NCI-H345 treated with DMSO at 0.1 percent for 48 hours (cell line): ENCODE data around the gene AK1.

ENCODE experiments used
- DNase-seq: peaks from one replicate; lab custom pipeline; 2025; ENCODE audit not compliant: unreplicated experiment; lab: John Stamatoyannopoulos, UW

Gene AK1

DNA sequence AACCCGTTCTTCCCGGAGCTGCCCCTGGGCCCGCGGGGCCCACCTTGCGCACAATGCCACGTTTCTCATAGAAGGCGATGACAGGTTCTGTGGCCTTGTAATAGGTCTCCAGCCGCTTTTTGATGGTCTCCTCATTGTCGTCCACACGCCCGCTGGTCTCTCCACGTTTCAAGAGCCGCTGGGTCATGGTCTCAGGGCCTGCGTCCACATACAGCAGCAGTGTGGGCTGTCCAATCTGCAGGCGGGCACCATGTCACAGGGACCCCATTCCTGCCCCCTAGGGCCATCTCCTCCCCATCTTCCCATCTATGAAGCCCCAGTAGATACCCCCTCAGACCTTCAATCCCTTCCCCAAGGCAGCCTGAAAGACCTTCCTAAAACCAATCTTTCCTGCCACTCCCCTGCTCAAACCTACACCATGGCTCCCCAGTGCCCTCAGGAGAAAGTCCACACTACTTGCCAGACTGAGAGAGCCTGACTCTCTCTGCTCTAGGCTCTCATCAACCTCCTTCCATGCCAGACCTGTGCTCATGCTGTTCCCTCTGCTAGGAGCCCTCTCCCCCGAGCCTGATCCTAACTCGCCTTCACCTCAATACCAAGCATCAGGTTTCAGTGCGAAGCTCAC lies 9.1 kb downstream of the AK1 start:
- DNase-seq: no peak

DNA sequence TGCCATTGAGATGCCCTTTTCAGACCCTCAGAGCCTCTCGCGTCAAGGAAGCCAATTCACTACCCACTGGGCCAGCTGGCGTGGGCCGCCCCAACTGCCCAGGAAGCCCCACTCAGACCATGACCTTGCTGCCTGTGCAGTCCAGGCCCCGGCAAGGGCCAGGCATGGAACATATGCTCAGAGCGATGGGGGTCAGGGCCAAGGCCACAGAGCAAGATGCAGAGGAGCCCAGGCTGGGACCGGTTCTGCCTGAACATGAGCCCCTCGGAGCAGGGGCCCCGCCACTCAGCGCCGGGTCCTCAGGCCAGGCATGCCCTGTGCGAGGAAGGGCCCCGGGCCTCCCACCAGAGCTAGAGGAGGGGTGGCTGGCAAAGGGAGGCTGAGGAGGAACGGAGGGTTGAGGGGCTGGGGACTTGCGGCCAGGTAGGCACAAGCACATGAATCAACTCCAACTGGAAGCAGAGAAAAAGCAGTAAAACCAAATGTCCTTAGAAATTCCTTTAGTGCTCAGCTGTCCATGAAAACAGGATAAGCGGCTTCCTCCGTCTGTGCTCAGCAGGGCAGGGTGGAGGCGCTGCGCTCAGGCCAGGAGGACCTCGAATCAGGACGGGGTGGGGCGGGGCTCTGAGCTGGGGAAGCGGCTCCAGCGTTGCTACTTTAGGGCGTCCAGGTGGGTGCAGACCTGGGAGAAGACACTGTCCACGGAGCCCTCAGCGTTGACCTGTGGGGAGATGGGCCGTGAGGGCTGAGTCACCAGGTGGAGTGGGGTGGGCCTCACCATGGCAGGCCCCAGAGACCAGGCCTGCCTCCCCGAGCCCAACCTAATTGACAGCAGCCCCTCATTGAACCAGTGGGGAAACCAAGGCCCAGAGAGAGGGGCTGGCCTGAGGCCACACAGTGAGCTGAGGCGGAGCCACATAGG lies 9.9 kb downstream of the AK1 start:
- no peak for DNase-seq

DNA sequence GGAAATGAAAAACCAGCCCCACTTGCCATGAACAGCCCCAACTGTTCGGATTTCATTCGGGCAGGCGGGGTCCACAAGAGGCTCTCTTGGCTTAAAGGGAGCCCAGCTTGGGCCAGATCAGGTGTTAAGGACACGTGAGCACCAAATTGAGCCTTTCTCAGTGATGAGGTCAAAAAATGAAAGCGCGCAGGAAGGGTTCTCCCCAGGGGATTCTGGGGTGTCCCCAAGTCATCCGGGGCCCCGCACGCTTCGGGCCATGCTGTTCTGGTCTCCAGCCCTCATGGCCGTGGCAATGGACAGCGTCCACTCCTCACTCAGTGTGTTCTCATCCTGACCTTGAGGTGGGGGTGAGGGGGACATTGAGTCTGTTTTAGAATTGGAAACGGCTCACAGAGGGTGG lies 10.9 kb downstream of the AK1 start:
- DNase-seq: no peak

DNA sequence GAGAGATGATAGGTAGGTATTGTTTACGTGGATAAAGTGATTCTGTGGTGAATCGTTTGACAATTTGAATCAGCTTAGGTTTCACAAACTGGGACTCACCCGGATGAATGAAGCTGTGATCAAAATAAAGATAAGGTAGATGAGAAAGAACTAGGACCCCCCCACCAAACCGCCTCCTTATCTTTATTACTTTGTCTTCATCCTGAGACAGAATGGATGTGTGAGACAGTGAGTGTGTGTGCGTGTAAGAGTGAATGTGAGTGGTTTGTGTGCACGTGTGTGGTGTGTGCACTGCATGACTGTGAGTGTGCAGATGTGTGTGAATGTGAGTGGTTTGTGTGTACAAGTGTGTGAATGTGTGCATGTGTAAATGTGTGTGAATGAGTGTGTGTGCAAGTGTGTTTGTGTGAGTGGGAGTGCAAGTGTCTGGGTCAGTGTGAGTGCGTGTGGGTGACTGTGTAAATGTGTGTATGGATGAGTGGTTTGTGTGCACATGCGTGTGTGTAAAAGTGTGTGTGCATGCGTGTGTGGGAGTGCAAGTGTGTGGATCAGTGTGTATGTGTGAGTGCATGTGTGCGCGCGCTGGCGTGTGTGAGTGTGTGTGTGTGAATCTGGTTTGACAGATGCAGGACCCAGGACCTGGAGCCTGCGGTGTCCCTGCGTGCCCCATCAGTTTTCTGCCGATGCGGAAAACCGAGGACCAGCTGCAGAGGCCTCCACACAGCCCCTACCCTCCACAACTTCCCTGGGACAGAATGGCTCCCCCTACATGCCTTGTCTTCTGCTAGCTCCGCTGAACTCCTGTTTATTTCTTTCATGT lies 11.6 kb downstream of the AK1 start:
- DNase-seq: no peak

DNA sequence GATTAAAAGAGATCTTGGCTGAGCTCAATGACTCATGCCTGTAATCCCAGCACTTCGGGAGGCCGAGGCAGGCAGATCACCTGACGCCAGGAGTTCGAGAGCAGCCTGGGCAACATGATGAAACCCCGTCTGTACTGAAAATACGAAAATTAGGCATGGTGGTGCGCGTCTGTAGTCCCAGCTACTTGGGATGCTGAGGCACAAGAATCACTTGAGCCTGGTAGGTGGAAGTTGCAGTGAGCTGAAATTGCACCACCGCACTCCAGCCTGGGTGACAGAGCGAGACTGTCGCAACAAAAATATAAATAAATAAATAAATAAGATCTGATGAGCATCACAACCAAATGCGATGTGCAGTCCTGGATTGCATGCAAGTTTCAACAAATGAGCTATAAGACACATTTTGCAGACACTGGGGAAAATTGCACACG lies 14.3 kb downstream of the AK1 start:
- DNase-seq: no peak

DNA sequence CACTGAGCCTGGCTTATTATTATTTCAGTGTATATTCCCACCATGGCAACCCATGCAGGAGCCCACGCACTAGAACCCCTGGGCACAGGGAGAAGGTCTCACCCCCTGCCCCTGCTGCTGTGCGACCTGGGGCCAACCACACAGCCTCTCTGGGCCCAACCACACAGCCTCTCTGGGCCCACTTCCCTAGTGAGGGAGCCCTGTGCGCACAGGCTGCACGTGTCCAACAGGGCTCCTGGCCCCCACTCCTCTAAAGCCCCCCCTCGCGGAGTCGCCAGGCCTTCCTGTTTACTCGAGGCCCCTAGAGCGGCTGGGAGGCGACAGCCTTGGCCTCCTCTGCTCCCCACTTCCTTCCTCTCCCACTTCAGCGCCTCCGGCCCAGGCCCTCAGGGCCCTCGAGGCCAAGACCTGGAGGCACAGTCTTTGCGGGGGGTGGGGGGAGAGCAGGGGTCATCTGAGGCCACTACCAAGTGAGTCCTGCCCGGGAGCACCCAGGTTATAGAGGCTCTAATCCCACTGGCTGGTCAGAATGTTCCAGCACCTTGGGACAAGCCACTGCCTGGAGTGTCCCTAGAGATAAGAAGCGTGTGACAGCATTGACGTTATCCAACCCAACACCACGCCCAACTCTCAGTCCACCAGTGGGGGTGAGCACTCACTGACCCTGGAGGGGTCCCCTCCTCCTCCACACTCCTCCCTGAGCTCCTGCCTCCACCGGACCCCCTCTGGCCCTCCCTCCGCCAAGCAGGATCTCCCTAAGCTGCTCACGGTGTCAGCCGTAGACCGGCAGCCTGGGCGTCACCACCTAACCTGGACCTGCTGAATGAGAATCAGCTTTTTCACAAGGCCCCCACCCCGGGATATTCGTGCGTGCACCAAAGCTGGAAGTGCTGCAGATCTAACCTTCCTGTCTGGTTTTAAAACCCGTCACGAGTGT lies 15.1 kb downstream of the AK1 start:
- no peak for DNase-seq

DNA sequence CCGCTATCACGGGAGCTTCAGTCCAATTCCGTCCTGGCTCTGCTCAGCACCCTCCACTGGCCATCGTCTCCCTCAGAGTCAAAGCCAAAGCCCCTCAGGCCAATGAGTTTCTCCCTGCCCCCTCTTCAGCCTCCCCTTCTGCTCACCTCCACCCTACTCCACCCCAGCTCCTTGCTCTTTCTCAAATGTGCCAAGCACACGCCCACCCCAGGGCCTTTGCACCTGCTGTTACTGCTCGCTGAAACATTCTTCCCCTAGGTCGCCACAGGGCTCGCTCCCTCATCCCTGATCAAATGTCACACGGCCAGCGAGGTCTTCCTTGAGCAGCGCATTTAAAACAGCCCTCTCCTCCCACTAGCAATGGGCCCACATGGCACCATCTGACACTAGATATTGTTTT lies 16.7 kb downstream of the AK1 start:
- DNase-seq: no peak

DNA sequence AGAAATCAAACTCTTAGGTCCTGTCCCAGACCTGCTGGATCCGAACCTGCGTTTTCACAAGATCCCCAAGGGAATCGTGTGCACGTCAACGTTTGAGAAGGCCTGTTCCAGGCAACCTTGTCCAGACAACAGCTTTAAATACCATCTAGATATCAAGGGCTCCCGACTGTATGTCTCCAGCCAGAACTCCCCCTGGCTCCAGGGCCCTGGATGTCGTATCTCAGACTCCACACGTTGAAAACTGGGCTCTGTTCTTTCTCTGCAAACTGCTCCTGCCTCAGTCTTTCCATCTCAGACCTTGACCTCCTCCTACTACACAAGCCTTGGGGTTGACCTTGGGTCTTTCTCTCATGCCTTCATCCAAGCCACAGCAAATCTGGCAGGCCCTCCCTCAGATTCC lies 17.2 kb downstream of the AK1 start:
- no peak for DNase-seq

DNA sequence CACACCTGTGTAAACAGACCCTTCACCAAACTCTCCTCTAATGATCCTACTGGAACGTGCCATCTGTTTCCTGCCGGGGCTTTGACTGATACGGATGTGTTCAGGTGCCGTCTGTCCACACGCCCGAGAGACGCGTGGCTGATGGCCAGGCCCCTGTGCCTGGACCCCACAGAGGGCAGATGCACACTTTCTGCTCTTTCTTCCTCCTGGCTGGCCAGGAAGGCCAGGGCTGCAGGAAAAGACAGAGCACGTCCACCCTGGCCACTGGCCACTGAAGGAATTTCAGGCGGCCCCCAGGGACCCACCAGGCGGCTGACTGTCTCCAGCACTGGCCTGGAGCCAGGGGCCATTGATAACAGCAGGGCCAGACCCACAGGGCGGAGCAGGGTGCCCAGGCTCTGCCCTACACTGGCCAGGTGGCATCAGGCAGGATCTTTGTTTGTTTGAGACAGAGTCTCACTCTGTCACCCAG lies 19.4 kb downstream of the AK1 start:
- no peak for DNase-seq

DNA sequence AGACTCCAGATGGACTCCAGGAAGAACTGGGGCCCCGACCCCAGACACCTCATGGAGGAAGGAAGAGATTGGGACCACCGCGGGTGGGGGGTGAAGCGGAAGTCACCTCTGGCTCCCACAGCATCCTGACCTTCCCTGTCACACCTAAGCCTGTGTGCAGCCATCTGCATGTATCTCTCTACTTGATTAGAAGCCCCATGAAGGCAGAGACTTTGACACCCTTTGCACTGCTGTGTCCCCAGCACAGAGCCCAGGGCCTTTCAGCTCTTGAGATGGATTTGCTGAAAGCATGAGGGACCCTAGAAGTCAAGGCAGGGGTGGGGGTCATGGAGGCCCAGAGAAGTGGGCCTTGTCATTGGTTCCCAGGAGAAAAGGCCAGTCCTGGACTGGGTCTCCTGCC lies 20.2 kb downstream of the AK1 start:
- no peak for DNase-seq

DNA sequence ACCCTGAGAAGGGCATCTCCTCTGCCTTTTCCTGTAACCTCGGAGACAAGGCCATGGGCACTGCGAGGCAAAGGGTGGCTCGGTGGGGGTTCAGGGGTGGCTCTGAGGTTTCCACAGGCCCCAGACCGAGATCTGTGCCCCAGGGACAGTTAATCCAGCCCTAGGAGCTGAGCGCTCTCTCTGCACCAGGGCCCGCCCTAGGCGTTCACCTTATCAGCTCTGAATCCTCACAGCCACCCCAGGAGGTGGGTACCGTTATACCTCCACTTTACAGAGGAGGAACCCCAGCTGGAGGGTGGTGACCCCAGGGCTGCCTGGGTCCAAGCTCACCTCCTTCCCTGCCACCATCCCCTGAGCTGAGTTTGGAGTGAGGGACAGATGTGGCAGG lies 20.8 kb downstream of the AK1 start:
- DNase-seq: no peak

DNA sequence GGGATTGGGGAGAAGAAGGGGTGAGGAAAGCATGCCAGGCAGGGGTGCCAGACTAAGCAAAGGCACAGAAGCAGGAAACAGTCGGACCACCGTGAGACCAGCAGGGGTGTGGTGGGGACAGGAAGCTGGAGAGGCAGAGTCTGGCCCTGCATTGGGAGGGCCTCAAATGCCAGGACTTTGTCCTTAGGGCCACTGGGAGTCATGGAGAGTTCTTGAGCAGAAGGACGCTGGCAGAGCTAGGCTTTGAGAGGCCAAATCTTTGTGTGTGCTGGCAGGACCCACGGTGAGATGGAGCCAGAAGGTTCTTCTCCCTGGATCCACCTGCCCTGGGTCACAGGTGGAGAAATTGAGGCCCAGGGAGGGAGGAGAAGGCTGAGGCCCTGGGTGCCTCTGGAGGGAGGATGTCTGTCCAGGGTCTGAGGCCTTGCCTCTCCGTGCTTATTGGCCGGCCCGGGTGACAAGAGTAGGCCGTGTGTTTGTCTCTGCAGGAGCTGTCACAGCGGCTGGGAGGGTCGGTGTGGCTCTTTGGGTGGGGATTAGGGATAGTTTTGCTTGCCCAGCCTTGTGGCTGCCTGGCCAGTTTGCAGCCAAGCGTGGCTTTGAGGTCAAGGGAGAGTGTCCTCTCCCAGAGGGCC lies 21.3 kb downstream of the AK1 start:
- DNase-seq: no peak

DNA sequence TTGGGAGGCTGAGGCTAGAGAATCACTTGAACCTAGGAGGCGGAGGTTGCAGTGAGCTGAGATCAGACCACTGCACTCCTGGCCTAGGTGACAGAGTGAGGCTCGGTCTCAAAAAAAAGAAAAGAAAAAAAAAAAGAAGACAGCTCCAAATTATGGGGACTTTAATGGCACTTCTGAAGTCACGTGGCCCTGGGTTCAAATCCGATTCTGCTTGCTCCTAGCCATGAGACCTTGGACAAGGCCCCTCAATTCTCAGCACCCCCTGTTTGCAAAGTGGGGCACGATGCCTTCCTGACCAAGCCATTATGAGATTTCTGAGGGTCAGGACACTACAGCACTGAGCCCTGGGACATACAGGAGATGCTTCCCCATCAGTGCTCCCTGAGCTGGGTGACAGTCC lies 22.0 kb downstream of the AK1 start:
- no peak for DNase-seq

DNA sequence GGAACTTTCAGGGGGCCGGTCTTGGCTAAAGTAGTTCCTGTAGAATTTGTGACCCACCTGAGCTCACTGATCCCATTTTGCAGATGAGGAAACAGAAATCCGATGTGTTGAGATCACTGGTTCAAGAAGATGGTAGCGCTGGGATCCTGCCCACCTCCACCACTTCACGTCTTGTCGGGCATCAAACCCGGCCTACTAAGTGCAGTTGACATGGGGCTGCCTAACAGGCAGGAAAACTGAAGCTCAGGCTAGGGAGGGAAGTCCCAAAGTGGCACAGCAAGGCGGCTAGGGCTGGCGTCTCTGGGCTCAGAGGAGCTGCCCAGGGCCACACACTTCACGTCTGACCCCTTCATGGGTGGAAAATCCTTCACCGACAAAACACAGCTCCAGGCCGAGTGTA lies 22.5 kb downstream of the AK1 start:
- no peak for DNase-seq

DNA sequence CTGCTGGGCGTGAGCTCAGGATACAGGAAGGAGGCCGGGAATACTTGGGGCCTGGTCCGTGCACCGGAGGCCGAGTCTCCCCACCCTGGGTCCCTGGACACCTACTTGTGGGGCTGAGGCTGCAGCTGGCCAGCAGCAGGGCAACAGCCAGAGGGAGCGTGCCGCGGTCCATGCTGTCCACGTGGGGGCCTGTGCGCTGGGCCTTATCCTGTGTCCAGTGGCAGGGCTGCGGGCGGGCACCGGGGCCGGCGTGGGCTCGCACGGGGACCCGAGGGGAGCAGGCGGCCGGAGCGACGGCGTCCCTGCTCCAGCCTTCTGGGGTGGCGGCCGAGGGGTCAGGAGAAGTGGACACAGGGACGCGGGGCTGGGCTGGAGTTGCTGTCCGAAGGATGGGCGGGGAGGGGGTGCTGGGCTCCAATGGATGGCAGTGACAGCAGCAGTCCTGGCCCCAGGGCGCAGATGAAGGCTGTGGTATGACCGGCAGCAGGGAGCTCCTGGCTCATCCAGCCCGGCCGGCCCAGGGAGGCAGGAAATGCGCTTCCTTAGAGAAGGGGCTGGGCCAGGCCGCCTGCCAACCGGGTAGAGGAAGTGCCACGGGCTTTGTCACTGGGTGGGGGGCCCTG lies 23.2 kb downstream of the AK1 start, which contains the start of gene ENG:
ENG (minus strand) TSS at position 475 of the 623 bp plus-strand sequence; CDS start at position 172, 303 bp downstream.
- DNase-seq: no peak

DNA sequence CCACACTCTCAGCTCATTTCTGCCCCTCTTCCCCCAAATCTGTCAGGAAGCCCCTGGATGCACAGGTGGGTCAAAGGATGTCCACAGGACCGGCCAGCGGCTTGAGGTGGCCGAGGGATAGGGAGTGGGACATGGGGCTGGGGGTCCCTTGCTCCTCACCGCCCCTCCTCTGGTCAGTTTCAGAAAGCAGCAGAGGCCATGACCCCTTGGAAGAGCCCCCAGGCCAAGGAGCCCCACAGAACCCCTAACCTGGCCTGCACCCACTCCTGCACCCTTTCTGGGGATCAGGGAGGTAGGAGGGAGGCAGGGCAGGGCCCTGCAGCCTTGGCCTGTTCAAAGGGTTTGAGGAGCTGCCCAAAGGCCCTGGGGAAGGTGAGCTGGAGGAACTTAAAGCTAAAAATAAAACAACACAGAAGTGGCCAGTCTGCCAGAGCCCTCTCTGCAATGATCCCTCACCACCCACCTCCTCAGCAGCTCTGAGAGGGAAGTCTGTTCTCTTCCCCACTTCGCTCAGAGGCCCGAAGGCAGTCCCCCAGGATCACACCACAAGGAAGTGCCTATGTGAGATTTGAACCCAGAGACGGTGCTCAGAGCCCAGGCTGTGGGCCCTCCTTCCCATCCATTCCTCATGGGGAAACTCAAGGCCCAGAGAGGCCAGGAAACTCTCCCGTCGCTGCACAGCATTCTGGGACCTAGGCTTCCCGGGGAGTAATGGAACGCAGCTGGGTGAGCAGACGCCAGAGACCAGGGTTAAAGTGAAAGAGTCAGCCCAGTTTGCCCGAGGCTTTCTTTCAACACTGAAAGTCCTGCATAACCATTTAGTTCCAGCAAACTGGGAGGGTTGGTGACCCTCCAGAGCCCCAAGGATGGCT lies 23.9 kb downstream of the AK1 start:
- no peak for DNase-seq

DNA sequence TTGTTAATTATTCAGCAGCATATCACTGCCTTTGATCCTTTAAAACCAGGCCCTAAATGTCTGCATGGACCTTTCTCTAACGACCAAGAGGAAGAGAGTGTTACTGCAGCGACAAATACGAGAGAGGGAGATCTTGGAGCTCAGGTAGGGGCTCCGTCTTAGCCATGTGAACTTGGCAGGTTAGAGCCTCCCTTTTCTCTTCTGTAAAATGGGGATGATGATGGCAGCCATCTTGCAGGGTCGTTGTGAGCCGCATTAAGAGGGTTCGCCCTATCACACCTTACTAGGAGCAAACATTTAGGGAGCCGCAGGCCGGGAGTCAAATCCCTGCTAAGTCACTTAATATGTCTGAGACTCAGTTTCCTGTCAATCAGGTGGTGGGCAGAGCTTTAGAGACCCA lies 24.6 kb downstream of the AK1 start:
- DNase-seq: no peak

DNA sequence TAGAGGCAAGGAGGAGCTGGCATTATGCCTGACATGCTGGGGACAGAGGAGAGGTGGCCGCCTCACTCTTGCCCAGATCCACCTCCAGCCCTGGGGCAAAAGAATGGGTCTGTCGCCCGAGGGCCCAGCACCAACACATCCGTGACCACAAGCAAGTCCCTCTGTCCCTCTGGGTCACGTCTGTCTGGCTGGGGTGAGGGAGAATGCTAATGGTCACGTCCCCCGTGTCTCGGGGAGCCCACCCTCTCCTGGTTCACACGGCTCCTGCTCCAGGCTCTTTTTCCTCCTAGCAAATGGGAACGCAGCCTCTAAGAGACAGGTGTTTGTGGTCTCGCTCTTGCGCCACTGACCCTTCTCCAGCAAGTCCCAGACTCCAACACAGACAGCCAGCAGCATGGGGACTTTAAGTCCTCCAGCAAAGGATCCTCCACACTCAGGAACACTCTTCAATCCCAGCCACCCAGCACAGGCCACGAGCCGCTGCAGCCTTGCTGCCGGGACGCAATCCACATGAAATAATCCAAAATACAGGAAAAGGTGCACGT lies 27.1 kb downstream of the AK1 start:
- DNase-seq: no peak
